CD14-positive monocyte (primary cell): ENCODE results near the gene FAM210B. TPM values are rescaled to one million over a fixed set of nuclear protein-coding genes. Genes with fewer than 3 reads are reported as not detected.
A peak's percentile ranks its signal among the peaks of the same experiment; 100 is the strongest.

Experiments
- DNase-seq, 3 donors: peaks; one replicate each; pipeline ENCODE4 v3.0.0-alpha.2; 2011 to 2022
- H2AFZ ChIP-seq: 2 replicates; pipeline ENCODE4 v1.6.0; 2012; ENCODE audit warnings: mild to moderate bottlenecking, low read depth, low read length, inconsistent platforms; ENCODE audit not compliant: insufficient read depth, poor library complexity, severe bottlenecking
- H3K27ac ChIP-seq, 2 donors: 1 replicate in 1 of 2; 2 replicates in 1 of 2; pipeline ENCODE4 v1.5.1; 2012 to 2013; ENCODE audit warnings: low read length in 2 of 2, control low read depth in 1 of 2, inconsistent platforms in 1 of 2, low read depth in 1 of 2, mild to moderate bottlenecking in 1 of 2
- H3K27me3 ChIP-seq, 2 donors: one replicate each; pipeline versions ENCODE4 v1.6.0 to v1.6.1; 2011 to 2013; ENCODE audit warnings: low read length in 2 of 2; ENCODE audit not compliant: control insufficient read depth in 2 of 2, insufficient read depth in 2 of 2
- H3K36me3 ChIP-seq, 2 donors: replicated peaks in 1 of 2; 1 replicate in 1 of 2; 2 replicates in 1 of 2; pipeline versions ENCODE4 v1.5.1 to v1.6.1; 2012 to 2013; ENCODE audit warnings: low read length in 2 of 2, control low read depth in 1 of 2, inconsistent platforms in 1 of 2, mild to moderate bottlenecking in 1 of 2; ENCODE audit not compliant: insufficient read depth in 2 of 2, control insufficient read depth in 1 of 2
- H3K4me1 ChIP-seq, 2 donors: 1 replicate in 1 of 2; 2 replicates in 1 of 2; pipeline versions ENCODE4 v1.5.1 to v1.6.1; 2012 to 2013; ENCODE audit warnings: low read length in 2 of 2, control low read depth in 1 of 2, inconsistent platforms in 1 of 2, mild to moderate bottlenecking in 1 of 2, moderate library complexity in 1 of 2; ENCODE audit not compliant: insufficient read depth in 2 of 2, control insufficient read depth in 1 of 2
- H3K4me2 ChIP-seq: replicated peaks from 2 replicates; pipeline ENCODE3; 2012; ENCODE audit warnings: low read length, moderate library complexity, mild to moderate bottlenecking; ENCODE audit not compliant: poor library complexity, severe bottlenecking; ENCODE audit errors: extremely low read depth
- H3K4me3 ChIP-seq, 3 experiments: fragments of 200-600 bp in 1 of 3; sonication (generic) in 1 of 3; replicated peaks in 1 of 3; 1 replicate in 2 of 3; 2 replicates in 1 of 3; pipeline ENCODE4 v1.5.1; 2011 to 2013; ENCODE audit warnings: low read length in 3 of 3, mild to moderate bottlenecking in 3 of 3, control low read depth in 2 of 3, low read depth in 2 of 3, inconsistent platforms in 1 of 3, moderate library complexity in 1 of 3
- H3K79me2 ChIP-seq: 2 replicates; pipeline ENCODE4 v1.6.0; 2012; ENCODE audit warnings: mild to moderate bottlenecking, control low read depth, inconsistent platforms, low read length, moderate library complexity; ENCODE audit not compliant: insufficient read depth
- H3K9ac ChIP-seq: 2 replicates; pipeline ENCODE4 v1.6.0; 2017; ENCODE audit warnings: low read length, mild to moderate bottlenecking; ENCODE audit not compliant: insufficient read depth, poor library complexity, severe bottlenecking
- H3K9me3 ChIP-seq, 2 donors: replicated peaks in 1 of 2; 1 replicate in 1 of 2; 2 replicates in 1 of 2; pipeline versions ENCODE4 v1.5.1 to v1.6.1; 2012 to 2013; ENCODE audit warnings: low read length in 2 of 2, control low read depth in 1 of 2; ENCODE audit not compliant: control insufficient read depth in 1 of 2, insufficient read depth in 1 of 2
- H4K20me1 ChIP-seq: 2 replicates; pipeline ENCODE4 v1.6.0; 2012; ENCODE audit warnings: mild to moderate bottlenecking, low read length, control low read depth, moderate library complexity; ENCODE audit not compliant: insufficient read depth
- H3K27ac Mint-ChIP-seq, 7 donors: one replicate each; pipeline ENCODE4 v1.8.0; 2020; ENCODE audit warnings: mild to moderate bottlenecking in 7 of 7, mixed read lengths in 7 of 7, moderate library complexity in 6 of 7, inconsistent platforms in 2 of 7
- H3K27me3 Mint-ChIP-seq, 3 donors: one replicate each; pipeline ENCODE4 v1.8.0; 2021 to 2022; ENCODE audit warnings: low read depth in 3 of 3, mild to moderate bottlenecking in 3 of 3, mixed read lengths in 3 of 3, moderate library complexity in 3 of 3, inconsistent platforms in 1 of 3
- H3K36me3 Mint-ChIP-seq, 2 donors: one replicate each; pipeline ENCODE4 v1.8.0; 2020; ENCODE audit warnings: mixed read lengths in 2 of 2, inconsistent platforms in 1 of 2, mild to moderate bottlenecking in 1 of 2
- H3K4me1 Mint-ChIP-seq: one replicate; pipeline ENCODE4 v1.8.0; 2020; ENCODE audit warnings: mild to moderate bottlenecking, mixed read lengths
- H3K4me3 Mint-ChIP-seq, 2 donors: one replicate each; pipeline ENCODE4 v1.8.0; 2020; ENCODE audit warnings: mild to moderate bottlenecking in 2 of 2, mixed read lengths in 2 of 2, moderate library complexity in 1 of 2
- H3K9me3 Mint-ChIP-seq, 7 donors: one replicate each; pipeline ENCODE4 v1.8.0; 2020 to 2022; ENCODE audit warnings: mixed read lengths in 7 of 7, mild to moderate bottlenecking in 6 of 7, moderate library complexity in 6 of 7, inconsistent platforms in 2 of 7
- CTCF ChIP-seq: fragments of 200-600 bp; IDR thresholded peaks from one replicate; pipeline ENCODE4 v1.8.0; 2022; ENCODE audit warnings: antibody characterized with exemption, mild to moderate bottlenecking
- WGBS: methylation state at CpG from one replicate; pipeline ENCODE4 v1.1.5; 2013; ENCODE audit warnings: missing lambda C conversion rate; ENCODE audit not compliant: insufficient coverage; 5-methylcytosine and 5-hydroxymethylcytosine counted together
- intact Hi-C, 2 donors: fragments of 100-400 bp; cut with micrococcal nuclease; formaldehyde crosslinking; loops; one replicate each; pipeline versions ENCODE4 v1.15.0 to v1.15.1; 2023
- polyA plus RNA-seq, 3 donors: library from polyadenylated mRNA; depleted of rRNA in 1 of 3; unstranded in 2 of 3; stranded (reverse) in 1 of 3; fragments of 300-500 nt in 2 of 3; fragments of >200 nt in 1 of 3; fragmentation: Illumina TruSeq in 2 of 3; gene quantifications; 1 replicate in 2 of 3; 2 replicates in 1 of 3; pipeline ENCODE4 v1.2.3, GENCODE V29; 2012 to 2021

The FAM210B gene
- polyA plus RNA-seq, 3 donors = 15.2 to 41.3 (median 34.5) TPM

GRCh38 chr20:56383334-56383733 is 24.6 kb downstream of the FAM210B start:
- Mint-ChIP-seq H3K4me3 (no peak overlapping the region), H3K9me3 (peaks cover 0 to 3% (median 0%) of the 10 kb centered on the region in 7 donors), H3K4me1 (peaks cover 14% of the 10 kb centered on the region), H3K27me3 (peaks cover 0 to 3% (median 0%) of the 10 kb centered on the region in 3 donors), H3K27ac (peak overlapping the region in 2 of 7 donors; percentile 67 to 75), H3K36me3 (peaks cover 49 to 67% of the 10 kb centered on the region in 2 donors)
- Histone ChIP-seq H3K36me3 (peaks cover 37 to 78% of the 10 kb centered on the region in 2 donors), H3K4me1 (no peaks in the 10 kb centered on the region), H2AFZ (no peak overlapping the region), H4K20me1 (no peaks in the 10 kb centered on the region), H3K27me3 (no peaks in the 10 kb centered on the region), H3K4me2 (no peak overlapping the region), H3K79me2 (peaks cover 97% of the 10 kb centered on the region), H3K9ac (no peak overlapping the region), H3K27ac (peak overlapping the region in 1 of 2 donors; percentile 34), H3K9me3 (no peaks in the 10 kb centered on the region), H3K4me3 (no peak overlapping the region)
- DNase-seq = no peak
- TF ChIP-seq CTCF = no peak
- 100% methylated on average over 5 of the region's 8 CpGs for WGBS
- intact Hi-C loops = no loop called here

GRCh38 chr20:56385130-56385529 is 26.4 kb downstream of the FAM210B start:
- peaks cover 37 to 91% of the 10 kb centered on the region in 2 donors for H3K36me3 ChIP-seq
- H3K27me3 ChIP-seq = no peaks in the 10 kb centered on the region
- Mint-ChIP-seq H3K4me1 (peaks cover 10% of the 10 kb centered on the region), H3K27ac (peak overlapping the region in 3 of 7 donors; percentile 25 to 80 (median 65)), H3K27me3 (peaks cover 0 to 3% (median 0%) of the 10 kb centered on the region in 3 donors), H3K4me3 (no peak overlapping the region), H3K9me3 (no peaks in the 10 kb centered on the region), H3K36me3 (peaks cover 63 to 79% of the 10 kb centered on the region in 2 donors)
- H3K79me2 ChIP-seq = peaks cover 97% of the 10 kb centered on the region
- H3K9me3 ChIP-seq = no peaks in the 10 kb centered on the region
- WGBS = 100% methylated on average over 2 of the region's 4 CpGs
- intact Hi-C loops = no loop called here
- TF ChIP-seq CTCF = no peak
- H3K9ac ChIP-seq = no peak overlapping the region
- H3K27ac ChIP-seq = no peak overlapping the region
- no peaks in the 10 kb centered on the region for H4K20me1 ChIP-seq
- H3K4me3 ChIP-seq = no peak overlapping the region
- no peaks in the 10 kb centered on the region for H3K4me1 ChIP-seq
- H3K4me2 ChIP-seq = no peak overlapping the region
- no peak overlapping the region for H2AFZ ChIP-seq
- no peak for DNase-seq
